ENCODE results near the gene ZNF862. TPM values are rescaled to one million over a fixed set of nuclear protein-coding genes. Genes with fewer than 3 reads are reported as not detected.

Gene ZNF862
- total and polyA plus RNA-seq, 2 donors (not counting 3 experiments of a cell fraction or from before 2014, with no cell fraction given) = 10.8 to 14.7 TPM

DNA sequence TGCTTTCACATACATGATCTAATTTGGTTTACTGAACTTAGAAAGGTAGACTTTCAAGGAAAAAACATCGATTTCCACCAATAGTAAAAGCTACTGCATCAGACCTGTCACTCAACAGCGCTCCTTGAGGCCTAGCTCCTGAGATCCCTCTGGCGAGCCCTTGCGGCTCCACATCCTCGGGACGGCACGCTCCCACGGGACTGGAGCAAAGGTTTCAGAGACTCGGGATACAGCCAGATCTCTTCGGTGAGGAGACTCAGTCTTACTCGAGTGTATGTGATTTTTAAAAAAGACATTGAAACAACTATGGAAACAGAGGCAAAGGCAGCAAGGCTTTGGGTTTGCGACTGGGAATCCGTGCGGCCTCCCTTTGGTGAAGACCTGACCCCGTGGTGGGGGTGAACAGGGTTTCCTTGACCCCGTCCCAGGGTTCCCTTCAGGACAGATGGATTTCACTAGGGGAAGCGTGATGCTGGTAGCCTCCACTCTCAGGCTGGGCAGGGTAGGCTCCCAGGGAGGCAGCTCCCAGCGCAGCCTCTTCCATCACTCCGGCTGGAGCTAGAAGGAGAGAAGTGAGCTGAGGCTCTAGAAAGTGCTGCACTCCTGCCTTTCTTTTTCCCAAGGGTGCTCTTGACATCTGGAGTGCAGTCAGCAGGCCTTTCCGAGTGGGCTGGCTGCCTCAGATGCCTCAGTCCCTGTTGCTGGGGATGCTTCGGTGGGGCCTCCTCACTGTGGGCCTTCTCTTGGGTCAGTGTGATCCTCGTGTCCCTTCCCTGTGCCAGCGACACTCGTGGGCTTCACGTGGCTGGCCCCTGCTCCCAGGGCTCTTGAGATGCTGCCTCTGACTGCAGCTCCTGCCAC, 29.8 kb downstream of the ZNF862 start:
- FAIRE-seq = no peak
- Histone ChIP-seq H3K9me1 (replicated peaks; ENCODE audit: control insufficient read depth, extremely low read depth, insufficient read depth, low read length) (no peaks in the 10 kb centered on the region), H3K27me3 (ENCODE audit: control insufficient read depth in 2 of 2, insufficient read depth in 2 of 2, low read length in 2 of 2) (no peaks in the 10 kb centered on the region), H3K79me2 (ENCODE audit: control insufficient read depth, insufficient read depth, low read length) (no peaks in the 10 kb centered on the region), H3K4me2 (ENCODE audit: insufficient read depth, low read length) (no peak overlapping the region), H3K36me3 (ENCODE audit: control insufficient read depth in 2 of 2, extremely low read depth in 1 of 2, insufficient read depth in 2 of 2, low read length in 2 of 2) (peaks cover 0 to 2% of the 10 kb centered on the region in 2 experiments), H3K9me3 (replicated peaks; ENCODE audit: control insufficient read depth, insufficient read depth, low read length) (no peaks in the 10 kb centered on the region), H3K4me1 (ENCODE audit: control insufficient read depth, extremely low read depth, insufficient read depth, low read length) (peaks cover 9% of the 10 kb centered on the region), H3K27ac (ENCODE audit: insufficient read depth, low read depth, low read length) (no peak overlapping the region), H3K4me3 (replicated peaks in 1 of 3; ENCODE audit: insufficient read depth in 1 of 3, low read depth in 1 of 3, low read length in 3 of 3) (no peak overlapping the region), H2AFZ (ENCODE audit: low read depth, low read length) (no peak overlapping the region), H4K20me1 (replicated peaks; ENCODE audit: control insufficient read depth, extremely low read depth, insufficient read depth, low read length) (no peaks in the 10 kb centered on the region), H3K9ac (replicated peaks; ENCODE audit: extremely low read depth, insufficient read depth, low read length) (no peak overlapping the region)
- no peak for DNase-seq (ENCODE audit: low read depth, low spot score)
- ChIA-PET CTCF (interaction anchor here (0.9 kb wide), 1 partner anchor 19 kb away, joined by 4 read pairs; no protein-coding TSS in a partner anchor), POLR2A (no interaction called here)
- dilution Hi-C loops (cut with MboI; ENCODE audit: extremely low pct_ligation_motif_present, low sequenced_read_pairs) = no loop called here
- intact Hi-C loops (cut with micrococcal nuclease) = no loop called here
- TF ChIP-seq GATA2 (IDR thresholded peaks at IDR 0.05; ENCODE audit: insufficient read depth, insufficient read length, low read depth, low read length) = no peak
- no peak for TF ChIP-seq MYC (IDR thresholded peaks at IDR 0.05; ENCODE audit: low read depth, low read length)
- TF ChIP-seq, protein P1, sequence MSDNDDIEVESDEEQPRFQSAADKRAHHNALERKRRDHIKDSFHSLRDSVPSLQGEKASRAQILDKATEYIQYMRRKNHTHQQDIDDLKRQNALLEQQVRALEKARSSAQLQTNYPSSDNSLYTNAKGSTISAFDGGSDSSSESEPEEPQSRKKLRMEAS (IDR thresholded peaks at IDR 0.05; ENCODE audit: insufficient read depth, insufficient read length) = no peak
- no peak for TF ChIP-seq JUN (IDR thresholded peaks at IDR 0.05; ENCODE audit: borderline replicate concordance, insufficient read depth, insufficient read length, low read depth)
- no peak for TF ChIP-seq EZH2 (IDR thresholded peaks at IDR 0.05; ENCODE audit: borderline replicate concordance, low read depth, low read length, severe bottlenecking)
- no peak for TF ChIP-seq POLR2AphosphoS5 (IDR thresholded peaks at IDR 0.05; ENCODE audit: insufficient read depth, low read depth, low read length)
- TF ChIP-seq, protein P2, sequence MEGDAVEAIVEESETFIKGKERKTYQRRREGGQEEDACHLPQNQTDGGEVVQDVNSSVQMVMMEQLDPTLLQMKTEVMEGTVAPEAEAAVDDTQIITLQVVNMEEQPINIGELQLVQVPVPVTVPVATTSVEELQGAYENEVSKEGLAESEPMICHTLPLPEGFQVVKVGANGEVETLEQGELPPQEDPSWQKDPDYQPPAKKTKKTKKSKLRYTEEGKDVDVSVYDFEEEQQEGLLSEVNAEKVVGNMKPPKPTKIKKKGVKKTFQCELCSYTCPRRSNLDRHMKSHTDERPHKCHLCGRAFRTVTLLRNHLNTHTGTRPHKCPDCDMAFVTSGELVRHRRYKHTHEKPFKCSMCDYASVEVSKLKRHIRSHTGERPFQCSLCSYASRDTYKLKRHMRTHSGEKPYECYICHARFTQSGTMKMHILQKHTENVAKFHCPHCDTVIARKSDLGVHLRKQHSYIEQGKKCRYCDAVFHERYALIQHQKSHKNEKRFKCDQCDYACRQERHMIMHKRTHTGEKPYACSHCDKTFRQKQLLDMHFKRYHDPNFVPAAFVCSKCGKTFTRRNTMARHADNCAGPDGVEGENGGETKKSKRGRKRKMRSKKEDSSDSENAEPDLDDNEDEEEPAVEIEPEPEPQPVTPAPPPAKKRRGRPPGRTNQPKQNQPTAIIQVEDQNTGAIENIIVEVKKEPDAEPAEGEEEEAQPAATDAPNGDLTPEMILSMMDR (IDR thresholded peaks at IDR 0.05; ENCODE audit: extremely low read depth in 1 of 2, insufficient read depth in 1 of 2, low read depth in 1 of 2, low read length in 2 of 2) = no peak
- TF ChIP-seq FOS (IDR thresholded peaks at IDR 0.05; ENCODE audit: borderline replicate concordance, insufficient read depth, low read length) = no peak
- TF ChIP-seq POLR2A (IDR thresholded peaks at IDR 0.05; ENCODE audit: low read depth, low read length) = no peak
- no TSS peak for BruUV-seq (replicated peaks)

All from endothelial cell of umbilical vein (primary cell).